Mesenteric fat pad (tissue), 1 donor: Measurements from ENCODE around the gene TECPR2. TPM values are rescaled to one million over a fixed set of nuclear protein-coding genes. Genes with fewer than 3 reads are reported as not detected.
"Not testable (repeated sequence)": the region's sequence is repeated elsewhere in the genome, so short reads cannot be mapped to it uniquely, and the experiment has no call there.

Experiments used
- DNase-seq: peaks from one replicate; pipeline ENCODE4 v3.0.0-alpha.2; 2020; ENCODE audit warnings: low spot score
- long read RNA-seq: library from polyadenylated mRNA; unstranded; transcript quantifications from one replicate; pipeline ENCODE4 v2.0.0, GENCODE V29; 2020
- total RNA-seq: library from RNA; stranded (reverse); fragmentation: NEBNext Ultra II Directional; extraction: Animal tissue kit (Norgen Biotek cat#: 25700); gene quantifications from one replicate; pipeline ENCODE4 v1.2.1, GENCODE V29; 2021
- donor health status: DM: yes; HTN: yes; CAD: no.

Gene TECPR2
- total RNA-seq = 29.5 TPM
- long read RNA-seq, partial matches to known transcripts = 32 of 57 reads
- long read RNA-seq, other reads (novel, unspliced or antisense) = 24 of 57 reads

- peak; percentile 99 for DNase-seq
These were observed at the start of gene TECPR2, which contains the start of gene CINP for GRCh38 chr14:102362545-102363181. TECPR2 (plus strand) TSS chr14:102362941; CDS start chr14:102376722, 13,781 bp downstream. CINP (minus strand) TSS chr14:102362890; CDS start chr14:102362851, 39 bp downstream.

- DNase-seq = peak; percentile 96
These were observed 48.3 kb upstream of the TECPR2 start for GRCh38 chr14:102314242-102315011.

- no peak for DNase-seq
These were observed 47.6 kb upstream of the TECPR2 start for GRCh38 chr14:102315121-102315520.

GRCh38 chr14:102316338-102316742 is 46.4 kb upstream of the TECPR2 start:
- no peak for DNase-seq

- peak; percentile 100 for DNase-seq
These were observed 45.8 kb upstream of the TECPR2 start for GRCh38 chr14:102316743-102317563.

- no peak for DNase-seq
These were observed 45.0 kb upstream of the TECPR2 start for GRCh38 chr14:102317564-102318248.

- DNase-seq = no peak
These were observed 43.9 kb upstream of the TECPR2 start for GRCh38 chr14:102318781-102319276.

- peak; percentile 98 for DNase-seq
These were observed 43.2 kb upstream of the TECPR2 start, which contains the start of gene ZNF839 for GRCh38 chr14:102319351-102320032. ZNF839 (plus strand) TSS chr14:102319746; CDS start chr14:102319766, 20 bp downstream.

- no peak for DNase-seq
These were observed 42.6 kb upstream of the TECPR2 start for GRCh38 chr14:102320033-102320660.

- no peak for DNase-seq
These were observed 41.9 kb upstream of the TECPR2 start for GRCh38 chr14:102320671-102321455.

- no peak for DNase-seq
These were observed 41.0 kb upstream of the TECPR2 start for GRCh38 chr14:102321456-102322422.

GRCh38 chr14:102323102-102323501 is 39.6 kb upstream of the TECPR2 start:
- no peak for DNase-seq

- DNase-seq = no peak
These were observed 36.9 kb upstream of the TECPR2 start for GRCh38 chr14:102325791-102326345.

GRCh38 chr14:102326583-102326982 is 36.2 kb upstream of the TECPR2 start:
- no peak for DNase-seq

GRCh38 chr14:102329381-102329780 is 33.4 kb upstream of the TECPR2 start:
- DNase-seq = not testable (repeated sequence)

- DNase-seq = no peak
These were observed 31.9 kb upstream of the TECPR2 start for GRCh38 chr14:102330806-102331205.

GRCh38 chr14:102333390-102333789 is 29.4 kb upstream of the TECPR2 start:
- no peak for DNase-seq
